Testis (tissue), 2 donors: Measurements from ENCODE around the gene SERBP1.

ENCODE experiments used
- POLR2A ChIP-seq: fragments of 450-650 bp; IDR thresholded peaks from one replicate; pipeline ENCODE4 v1.6.1; 2017; ENCODE audit warnings: antibody characterized with exemption, mild to moderate bottlenecking, moderate library complexity
- TF ChIP-seq, protein P1 (sequence below), 3 experiments: fragments of 450-650 bp in 2 of 3; fragments of 200-600 bp in 1 of 3; sonication (generic) in 1 of 3; IDR thresholded peaks; one replicate each; pipeline ENCODE4 v1.5.1; 2016 to 2019; ENCODE audit warnings: antibody characterized with exemption in 3 of 3, mild to moderate bottlenecking in 2 of 3, moderate library complexity in 1 of 3

DNA sequence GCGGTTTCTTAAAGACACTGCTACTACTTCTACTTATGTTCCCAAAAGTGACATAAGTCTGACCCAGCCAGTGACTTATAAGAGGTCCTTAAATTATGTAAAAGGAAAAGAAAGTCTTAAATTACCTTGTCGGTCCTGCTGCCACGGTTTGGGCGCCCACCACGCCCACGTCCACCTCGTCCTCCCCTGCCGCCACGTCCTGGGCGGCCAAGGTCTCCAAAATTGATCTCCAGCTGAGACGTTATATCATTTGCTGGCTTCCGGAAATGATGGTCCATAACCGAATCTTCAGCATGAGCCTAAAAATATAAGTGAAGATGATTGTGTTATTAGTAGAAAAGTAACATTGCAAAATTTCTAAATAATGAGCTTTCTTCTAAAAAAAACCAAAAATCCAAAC lies 15.2 kb downstream of the SERBP1 start:
- TF ChIP-seq POLR2A, result no peak
- TF ChIP-seq, protein P1, sequence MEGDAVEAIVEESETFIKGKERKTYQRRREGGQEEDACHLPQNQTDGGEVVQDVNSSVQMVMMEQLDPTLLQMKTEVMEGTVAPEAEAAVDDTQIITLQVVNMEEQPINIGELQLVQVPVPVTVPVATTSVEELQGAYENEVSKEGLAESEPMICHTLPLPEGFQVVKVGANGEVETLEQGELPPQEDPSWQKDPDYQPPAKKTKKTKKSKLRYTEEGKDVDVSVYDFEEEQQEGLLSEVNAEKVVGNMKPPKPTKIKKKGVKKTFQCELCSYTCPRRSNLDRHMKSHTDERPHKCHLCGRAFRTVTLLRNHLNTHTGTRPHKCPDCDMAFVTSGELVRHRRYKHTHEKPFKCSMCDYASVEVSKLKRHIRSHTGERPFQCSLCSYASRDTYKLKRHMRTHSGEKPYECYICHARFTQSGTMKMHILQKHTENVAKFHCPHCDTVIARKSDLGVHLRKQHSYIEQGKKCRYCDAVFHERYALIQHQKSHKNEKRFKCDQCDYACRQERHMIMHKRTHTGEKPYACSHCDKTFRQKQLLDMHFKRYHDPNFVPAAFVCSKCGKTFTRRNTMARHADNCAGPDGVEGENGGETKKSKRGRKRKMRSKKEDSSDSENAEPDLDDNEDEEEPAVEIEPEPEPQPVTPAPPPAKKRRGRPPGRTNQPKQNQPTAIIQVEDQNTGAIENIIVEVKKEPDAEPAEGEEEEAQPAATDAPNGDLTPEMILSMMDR (IDR thresholded peaks at IDR 0.05), result no peak
